ENCODE results near the gene GALNT13.

GALNT13 gene

DNA sequence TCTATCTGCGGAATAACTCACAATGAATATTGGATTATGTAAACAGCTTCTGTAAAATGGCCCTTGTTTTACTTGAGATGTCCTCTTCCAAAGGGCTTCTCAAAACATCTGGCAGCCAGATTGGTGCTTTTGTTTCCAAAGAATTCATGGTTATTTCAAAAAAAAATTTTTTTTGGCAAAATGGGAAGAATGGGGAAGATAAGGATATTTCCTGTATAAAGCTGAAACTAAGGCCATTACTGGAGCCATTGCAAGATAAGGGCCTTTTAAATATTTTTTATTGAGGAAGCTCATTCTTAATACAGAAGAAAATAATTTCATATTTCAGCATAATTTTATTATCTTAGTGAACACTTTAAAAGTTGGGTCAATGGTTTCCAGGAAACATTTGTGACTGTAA, 259.1 kb downstream of the GALNT13 start:
- DNase-seq (ENCODE audit: low read depth), result no peak

DNA sequence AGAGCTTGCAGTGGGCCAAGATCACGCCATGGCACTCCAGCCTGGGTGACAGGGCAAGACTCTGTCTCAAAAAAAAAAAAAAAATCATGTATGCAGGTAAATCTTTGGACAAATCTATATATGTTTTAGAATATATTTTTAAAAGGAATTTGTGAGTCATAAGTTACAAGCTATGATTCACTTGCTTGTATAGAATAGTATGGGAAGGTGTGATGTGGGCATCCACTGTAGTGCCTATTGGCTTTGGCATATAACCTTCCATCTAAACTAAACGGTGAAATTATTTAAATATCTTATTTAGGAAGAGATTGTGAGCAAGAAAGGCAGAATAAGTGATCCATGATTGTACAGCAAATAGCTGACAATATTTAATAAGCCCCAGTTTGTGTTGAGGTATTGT, 261.1 kb downstream of the GALNT13 start:
- DNase-seq (ENCODE audit: low read depth), result no peak

DNA sequence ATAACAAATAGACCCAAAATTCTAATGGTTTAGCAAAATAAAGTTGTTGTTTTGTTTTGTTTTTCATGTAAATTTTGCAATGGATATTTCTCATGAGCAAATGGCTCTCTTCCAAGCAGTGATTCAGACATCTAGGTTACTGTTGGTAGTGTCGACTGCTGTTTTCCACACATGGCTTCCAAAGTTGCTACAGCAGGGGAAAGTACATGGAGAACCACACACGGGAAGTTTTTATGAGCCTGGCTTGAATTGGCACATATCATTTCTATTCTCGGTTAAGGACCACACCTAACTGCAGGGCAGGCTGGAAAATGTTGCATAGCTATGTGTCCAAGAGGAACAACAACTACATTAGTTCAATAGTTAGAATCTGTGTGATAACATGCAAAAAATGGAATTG, 262.1 kb downstream of the GALNT13 start:
- no peak for DNase-seq (ENCODE audit: low read depth)

DNA sequence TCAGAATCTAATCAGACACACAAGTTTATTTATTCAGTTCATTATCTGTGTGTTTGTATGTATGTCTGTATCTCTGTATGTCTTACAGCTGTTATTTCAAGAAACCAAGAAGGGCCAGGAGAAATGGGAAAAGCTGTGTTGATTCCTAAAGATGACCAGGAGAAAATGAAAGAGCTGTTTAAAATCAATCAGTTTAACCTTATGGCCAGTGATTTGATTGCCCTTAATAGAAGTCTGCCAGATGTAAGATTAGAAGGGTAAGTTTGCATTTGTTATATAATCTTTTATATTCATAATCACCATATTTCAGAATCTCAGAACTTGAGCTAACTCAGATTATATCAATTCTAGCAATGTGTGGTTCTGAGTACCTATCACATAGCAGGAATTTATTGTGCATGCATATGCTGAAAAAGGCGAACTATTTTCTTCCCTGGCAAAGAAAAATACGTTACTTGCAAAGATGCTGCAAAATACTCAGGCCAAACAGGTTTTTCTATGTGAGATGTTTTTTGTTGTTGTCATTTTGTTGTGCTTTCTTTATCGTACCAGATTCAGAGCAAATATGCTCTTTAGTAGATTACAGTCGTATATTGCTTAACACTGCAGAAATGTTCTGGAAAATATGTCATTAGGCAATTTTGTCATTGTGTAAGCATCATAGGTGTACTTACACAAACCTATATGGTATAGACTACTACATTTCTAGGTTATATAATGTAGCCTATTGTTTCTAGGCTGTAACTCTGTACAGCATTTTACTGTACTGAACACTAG, 268.7 kb downstream of the GALNT13 start:
- DNase-seq (ENCODE audit: low read depth), result no peak

DNA sequence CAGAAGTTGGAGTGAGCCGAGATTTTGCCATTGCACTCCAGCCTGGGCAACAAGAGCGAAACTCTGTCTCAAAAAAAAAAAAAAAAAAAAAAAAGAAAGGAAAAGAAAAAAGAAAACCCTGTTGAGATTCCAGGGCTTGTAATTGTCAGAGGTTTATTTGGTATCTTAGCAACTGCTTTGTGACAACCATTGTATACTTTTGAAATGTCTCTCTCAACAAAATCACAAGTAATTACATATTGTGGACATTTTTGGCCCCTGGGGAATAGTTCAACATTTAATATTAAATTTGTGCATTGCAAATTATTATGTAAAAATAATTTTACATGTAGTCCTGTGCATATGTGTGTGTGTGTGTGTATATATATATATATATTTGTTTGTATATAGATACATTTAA, 270.8 kb downstream of the GALNT13 start:
- no peak for DNase-seq (ENCODE audit: low read depth)

DNA sequence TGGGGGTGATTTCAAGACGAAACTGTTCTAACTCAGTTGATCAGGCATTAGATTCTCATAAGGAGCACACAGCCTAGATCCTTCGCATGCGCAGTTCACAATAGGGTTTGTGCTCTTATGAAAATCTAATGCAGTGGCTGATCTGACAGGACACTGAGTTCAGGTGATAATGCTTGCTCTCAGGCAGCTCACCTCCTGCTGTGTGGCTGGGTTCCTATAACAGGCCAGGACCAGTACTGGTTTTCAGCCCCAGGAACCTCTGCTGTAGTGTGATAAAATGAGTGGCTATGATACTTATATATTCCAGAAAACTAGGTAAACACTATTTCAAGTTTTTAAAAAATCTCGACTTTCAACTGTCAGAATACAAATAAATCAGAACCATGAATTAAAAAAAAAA, 271.4 kb downstream of the GALNT13 start:
- no peak for DNase-seq (ENCODE audit: low read depth)

DNA sequence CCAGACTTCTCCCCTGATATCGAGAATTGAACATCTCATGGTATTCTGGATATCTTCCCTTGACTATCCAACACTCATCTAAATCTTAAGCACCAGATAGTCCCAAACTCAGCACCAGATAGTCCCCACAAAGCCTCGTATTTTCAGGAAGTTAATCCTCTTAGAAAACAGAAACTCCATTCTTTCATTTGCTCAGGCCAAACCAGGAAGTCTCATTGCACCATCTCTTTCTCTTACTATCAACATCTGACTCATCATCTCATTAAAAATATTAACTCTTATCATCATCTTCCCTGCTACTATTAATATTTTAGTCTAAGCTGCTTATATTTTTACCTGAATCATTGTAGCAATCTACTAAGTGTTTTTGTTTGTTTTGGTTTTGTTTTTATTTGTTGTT, 286.4 kb downstream of the GALNT13 start:
- DNase-seq (ENCODE audit: low read depth), result no peak

DNA sequence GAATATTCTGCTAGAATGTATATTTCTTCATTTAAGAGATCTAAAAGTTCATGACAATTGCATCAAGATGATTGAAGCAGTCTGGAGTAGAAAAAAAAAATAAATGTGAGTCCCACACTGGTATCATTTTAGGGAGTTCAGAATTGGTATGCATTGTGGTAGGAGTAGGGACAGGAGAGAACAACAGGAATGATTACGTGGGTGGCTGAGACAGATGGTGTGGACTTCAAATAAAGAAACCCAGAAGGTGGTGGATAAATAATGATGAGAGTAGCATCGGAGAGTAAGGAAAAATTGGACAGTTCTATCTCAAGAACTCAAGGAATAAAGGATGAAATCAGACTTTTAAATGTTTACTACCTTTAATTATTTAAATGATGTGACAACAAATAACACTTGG, 289.6 kb downstream of the GALNT13 start:
- no peak for DNase-seq (ENCODE audit: low read depth)

DNA sequence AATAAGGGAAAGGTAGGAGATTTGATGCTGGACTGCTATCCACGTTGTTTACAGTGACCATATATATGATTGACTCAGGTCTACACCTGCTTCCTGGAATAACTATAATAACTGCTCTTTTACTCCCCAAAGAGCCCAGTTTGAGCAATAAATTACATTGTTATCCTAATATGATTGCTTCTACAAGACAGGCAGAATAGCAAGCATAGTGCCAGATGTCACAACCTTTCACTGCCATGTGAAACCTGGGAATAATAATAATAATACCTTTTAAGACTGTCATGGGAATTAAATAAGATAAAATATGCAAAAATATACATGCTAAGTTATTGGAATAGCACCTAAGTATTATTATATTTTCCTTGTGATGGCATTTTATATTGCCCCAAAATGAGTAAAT, 298.7 kb downstream of the GALNT13 start:
- no peak for DNase-seq (ENCODE audit: low read depth)

DNA sequence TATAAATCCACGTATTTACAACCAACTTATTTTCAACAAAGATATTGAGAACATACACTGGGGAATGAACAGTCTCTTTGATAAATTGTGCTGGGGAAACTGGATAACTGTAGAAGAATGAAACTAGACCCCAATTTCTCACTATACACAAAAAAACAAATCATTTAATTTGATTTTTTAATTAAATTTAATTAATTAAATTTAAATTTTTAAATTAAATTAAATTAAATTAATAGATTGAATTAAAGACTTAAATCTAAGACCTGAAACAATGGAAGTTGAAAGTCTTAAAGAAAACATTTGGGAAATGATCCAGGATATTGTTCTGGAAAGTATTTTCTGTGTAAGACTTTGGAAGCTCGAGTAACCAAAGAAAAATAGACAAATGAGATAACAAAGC, 301.4 kb downstream of the GALNT13 start:
- no peak for DNase-seq (ENCODE audit: low read depth)

DNA sequence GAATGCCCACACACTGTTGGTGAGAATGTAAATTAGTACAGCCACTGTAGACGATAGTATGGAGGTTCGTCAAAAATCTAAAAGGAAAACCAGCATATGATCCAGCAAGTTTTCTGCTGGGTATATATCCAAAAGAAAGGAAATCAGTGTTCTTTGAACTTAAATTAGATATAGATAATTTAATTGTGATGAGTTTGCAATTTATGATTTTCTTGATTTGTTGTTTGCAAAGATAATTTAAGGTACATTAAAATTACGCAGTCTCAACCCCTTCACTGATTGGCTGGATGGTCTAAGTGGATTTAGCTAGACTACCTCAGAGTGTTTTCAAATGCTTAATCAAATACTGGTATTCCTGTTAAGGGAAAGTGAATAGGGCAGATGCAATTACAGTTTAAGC, 302.2 kb downstream of the GALNT13 start:
- DNase-seq (ENCODE audit: low read depth), result no peak

DNA sequence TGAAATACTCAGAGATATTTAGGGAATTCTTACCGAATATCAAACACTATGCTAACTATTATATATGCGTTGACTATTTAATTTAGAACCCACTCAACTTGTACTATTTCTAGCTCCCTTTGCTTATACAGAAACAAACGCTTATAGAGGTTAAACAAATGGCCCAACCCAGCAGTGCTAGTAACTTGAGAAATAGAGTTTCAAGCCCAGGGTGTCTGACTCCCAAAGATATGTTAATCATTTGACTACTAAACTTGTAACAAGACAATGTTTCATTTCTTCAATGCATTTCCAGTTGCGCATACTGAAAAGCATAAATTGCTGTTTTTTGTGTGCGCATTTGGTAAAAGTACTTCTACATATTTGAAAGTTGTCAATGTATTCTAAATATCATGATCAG, 310.3 kb downstream of the GALNT13 start:
- no peak for DNase-seq (ENCODE audit: low read depth)

DNA sequence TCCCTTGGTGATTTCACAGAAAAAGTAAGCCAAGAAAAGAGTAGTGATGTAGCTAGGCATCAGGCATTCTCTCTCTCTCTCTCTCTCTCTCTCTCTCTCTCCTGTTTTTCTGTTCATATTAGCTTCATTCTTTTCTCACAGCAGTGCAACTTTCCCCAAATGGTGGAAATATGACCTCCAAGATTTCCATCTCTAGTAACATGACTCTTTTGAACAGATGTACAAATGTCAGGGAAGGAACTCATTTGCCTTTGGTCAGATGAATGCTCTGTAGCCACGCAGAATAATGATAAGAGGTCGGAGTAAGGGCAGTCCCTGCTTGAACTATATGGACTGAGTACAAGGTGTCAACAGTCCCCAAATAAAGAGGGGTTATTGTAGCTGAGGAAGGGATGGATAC, 316.2 kb downstream of the GALNT13 start:
- no peak for DNase-seq (ENCODE audit: low read depth)

DNA sequence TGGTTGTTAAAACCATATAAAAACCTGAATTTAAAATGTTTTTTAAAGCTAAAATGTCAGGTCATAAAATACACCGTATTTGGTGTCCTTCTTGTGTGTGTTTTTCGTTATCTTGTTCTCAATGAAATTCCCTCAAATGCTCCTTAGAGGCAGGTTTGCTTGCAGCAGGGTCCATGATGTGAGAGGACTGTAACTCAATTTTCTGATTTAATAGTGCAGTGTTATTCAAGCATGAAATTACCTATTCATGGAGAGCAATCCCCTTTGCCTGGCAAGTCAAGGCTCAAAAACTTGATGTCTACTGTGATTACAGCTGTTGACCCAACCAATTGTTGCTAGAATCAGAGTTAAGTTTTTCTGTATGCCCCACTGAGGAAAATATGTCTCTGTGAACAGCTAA, 318.2 kb downstream of the GALNT13 start:
- no peak for DNase-seq (ENCODE audit: low read depth)

DNA sequence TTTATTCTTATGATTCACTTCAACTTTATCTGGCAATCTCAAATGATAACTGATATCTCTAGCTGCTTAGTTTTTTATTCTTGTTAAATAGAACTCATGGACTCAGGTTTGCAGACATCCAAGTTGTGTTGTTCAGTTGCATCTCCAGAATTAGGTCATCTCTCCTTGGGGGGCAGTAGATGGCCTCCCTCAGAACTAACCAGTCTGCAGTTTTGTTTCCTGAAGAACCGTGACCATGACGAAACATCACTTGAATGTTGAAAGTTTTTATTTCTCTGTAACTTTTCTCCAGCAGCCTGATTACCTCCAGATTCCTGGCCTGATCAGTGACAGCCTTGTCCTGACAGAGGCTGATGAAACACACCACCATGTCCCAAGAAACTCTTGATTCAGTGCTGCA, 321.5 kb downstream of the GALNT13 start:
- DNase-seq (ENCODE audit: low read depth), result no peak

DNA sequence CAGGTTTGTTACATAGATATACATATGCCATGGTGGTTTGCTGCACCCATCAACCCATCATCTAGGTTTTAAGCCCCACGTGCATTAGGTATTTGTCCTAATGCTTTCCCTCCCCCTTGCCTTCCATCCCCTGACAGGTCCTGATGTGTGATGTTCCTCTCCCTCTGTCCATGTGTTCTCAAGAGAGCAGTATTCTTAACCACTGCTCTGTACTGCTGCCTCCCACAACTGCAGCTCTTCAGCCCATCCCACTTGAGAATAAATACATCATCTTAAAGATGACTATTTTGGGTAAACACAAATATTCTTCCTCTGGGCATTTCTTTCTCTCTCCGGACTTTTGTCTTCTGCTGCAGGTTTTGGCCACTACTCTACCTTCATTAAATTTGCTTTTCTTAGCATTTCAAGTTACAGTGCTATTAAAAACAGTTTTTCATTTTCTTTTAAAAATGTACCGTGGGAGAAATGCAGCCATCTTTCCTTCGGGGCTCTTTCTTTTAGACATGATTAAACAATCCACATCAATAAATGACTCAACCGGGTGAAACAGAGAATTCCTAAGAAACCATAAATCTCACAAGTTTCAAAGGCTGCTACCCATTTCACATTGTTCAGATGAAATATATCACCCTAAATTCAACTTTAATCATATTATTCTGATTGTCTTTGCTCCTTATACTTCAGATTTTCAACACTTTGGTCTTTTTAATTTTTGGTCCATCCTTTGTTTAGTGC, 323.4 kb downstream of the GALNT13 start:
- DNase-seq (ENCODE audit: low read depth), result no peak

DNA sequence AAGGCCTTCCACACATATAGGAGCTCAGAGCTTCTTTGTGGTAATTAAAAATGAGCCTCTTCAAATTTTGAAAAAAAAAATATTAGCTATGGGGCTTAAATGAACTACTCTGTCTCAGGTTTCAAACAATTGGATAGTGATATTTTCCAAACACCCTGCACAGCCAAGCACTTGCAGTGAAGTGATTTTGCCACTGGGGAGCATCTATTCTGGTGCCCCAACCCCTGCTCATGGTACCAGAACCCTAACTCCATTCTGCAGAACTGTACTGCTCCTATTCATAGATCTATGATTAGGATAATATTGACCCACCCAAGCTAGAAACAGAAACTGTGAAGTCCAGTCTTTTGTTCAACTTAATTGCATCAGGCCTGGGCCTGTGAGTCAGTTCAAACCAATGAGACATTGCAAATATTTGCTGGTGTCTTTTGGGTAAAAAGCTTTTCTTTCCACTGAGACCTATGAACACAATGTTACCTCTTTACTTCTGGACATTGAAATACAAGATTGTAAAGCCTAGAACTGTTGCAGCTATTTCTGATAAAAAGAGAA, 324.0 kb downstream of the GALNT13 start:
- DNase-seq (ENCODE audit: low read depth), result no peak

DNA sequence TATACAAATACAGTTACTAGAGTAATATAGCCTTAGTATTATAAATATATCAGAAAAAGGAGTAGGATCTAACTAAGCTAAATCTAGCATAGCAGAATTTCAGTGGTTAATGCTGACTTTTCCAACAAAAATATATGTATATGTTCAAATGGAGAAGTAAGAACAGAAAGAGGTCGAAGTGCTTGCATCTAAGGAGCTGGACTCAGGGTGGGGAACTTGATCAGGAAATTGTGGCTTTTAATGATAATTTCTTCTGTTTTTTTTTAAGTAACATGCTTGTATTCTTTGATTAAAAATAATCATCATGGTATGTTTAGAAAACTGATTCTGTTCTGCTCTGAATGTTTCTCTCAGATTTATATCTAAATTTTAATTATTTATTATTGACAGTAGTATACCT, 327.1 kb downstream of the GALNT13 start:
- DNase-seq (ENCODE audit: low read depth), result no peak

DNA sequence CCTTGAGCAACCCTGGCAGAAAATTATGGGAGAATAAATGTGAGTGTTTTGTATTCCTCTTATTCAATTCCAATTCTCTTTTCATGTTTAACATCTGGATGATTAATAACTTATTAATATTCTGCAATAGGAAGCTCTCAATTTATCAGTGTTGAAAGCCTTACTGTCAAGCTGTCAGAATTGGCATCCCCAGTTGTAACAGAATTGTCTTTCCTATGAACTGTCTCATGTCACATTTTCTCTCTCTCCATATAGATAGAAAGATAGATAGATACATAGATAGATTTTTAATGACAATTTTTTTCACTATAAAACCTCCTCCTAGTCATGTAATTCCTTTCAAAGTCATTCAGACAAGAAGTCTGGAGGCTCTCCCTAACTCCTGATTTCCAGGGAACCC, 331.5 kb downstream of the GALNT13 start:
- no peak for DNase-seq (ENCODE audit: low read depth)

DNA sequence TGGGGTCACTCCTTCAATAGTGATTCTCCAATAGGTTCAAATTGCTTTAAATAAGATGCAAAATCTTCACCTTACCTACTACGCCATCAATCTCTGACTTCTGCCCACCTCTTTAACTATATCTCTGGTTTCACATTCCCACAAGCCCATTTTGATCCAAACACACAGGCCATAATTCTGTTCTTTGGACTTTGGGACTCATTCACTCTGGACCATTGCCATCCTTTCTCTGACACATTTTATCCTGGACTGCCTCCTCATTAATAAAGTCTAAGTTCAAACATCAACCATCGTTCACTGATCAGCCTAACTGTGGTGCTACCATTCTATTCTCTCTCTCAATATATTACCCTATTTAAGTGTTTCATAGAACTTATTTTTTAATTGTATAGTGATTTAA, 332.2 kb downstream of the GALNT13 start:
- DNase-seq (ENCODE audit: low read depth), result no peak

DNA sequence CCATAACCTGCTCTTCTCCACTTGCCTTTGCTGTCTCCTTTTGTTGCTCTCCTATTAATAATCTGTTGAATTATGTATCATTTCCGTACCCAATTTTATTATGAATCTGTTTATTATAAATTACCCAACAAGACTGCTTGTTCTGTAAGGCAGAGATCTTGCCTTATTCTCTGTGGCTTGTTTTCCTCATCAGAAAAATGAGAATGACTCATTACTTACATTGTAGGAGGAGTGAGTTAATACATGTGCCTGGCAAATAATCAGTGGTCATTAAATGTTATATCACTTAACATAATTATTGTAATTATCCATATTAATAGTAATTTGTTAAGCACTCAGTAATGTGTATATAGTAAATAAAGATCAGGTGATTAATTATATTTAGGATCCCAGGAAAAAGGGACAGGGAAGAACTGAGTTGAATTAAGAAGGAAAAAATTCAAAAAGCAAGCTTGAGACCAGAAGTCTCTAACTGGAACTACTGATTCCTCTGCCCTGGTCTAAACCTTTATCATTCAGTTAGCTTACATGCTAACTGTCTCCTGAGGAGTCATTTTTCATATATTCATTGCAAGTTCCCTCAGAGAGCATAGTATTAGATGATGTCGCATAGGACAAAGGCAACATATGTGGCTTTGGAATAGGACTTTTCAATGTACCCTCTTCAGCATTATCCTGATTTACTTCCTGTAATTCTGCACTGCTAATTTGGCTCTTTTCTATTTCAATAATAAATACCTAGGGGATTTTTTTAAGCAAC, 335.7 kb downstream of the GALNT13 start:
- DNase-seq (ENCODE audit: low read depth), result no peak

DNA sequence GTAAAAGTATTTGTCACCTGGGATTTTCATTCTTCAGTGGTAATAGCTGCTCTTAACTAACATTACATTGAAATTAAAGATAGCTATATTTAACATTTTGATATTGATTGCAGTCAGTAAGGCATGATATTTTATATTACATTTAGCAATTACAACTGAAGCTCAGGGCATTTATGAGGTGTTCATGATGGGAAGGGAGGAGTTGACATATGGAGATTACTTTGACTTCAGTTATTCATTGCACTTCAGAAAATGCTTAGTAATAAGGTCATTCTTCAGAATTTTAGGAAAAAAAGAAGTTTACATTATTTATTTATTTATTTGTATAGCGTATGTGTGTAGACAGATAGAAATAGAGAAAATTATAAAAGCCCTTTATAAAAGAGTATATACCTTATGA, 352.0 kb downstream of the GALNT13 start:
- no peak for DNase-seq (ENCODE audit: low read depth)

DNA sequence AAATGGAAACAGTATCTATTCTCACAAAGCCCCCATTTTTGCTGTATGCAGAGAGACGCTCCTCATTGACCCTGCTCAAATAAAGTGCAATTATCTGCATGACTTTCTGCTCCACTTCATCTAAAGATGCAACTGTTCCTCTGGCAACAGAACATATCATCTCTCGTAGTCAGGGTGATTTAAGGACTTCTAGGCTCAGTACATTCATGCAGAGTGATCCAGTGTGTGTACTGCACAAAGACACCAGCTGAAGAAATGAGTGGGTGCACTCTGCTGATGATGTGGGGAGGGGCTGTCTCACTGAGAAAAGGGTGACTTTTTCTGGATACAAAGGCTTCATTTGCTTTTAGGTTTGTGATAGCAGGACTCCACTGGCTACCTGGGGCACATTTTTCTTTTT, 355.2 kb downstream of the GALNT13 start:
- no peak for DNase-seq (ENCODE audit: low read depth)
